ENCODE results near the gene LATS1.

The LATS1 gene

DNA sequence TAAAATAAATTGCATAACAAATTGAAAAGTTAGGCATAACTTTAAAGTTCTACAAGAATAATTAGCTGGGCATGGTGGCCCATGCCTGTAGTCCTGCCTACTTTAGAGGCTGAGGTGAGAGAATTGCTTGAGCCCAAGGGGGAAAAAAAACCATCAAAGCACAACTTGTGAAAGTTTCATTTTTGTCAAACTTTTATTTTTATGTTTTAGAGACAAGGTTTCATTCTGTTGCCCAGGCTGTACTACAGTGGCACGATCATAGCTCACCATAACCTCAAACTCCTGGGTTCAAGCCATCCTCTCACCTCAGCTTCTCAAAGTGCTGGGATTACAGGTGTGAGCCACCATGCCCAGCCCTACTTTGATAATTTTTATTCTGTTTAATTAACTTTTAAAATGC, 83.6 kb downstream of the LATS1 start:
- Histone ChIP-seq H3K14ac (ENCODE audit: low read length in 2 of 2) (no peak overlapping the region), H3K9ac (ENCODE audit: low read length) (no peak overlapping the region), H2AFZ (ENCODE audit: low read depth, low read length) (no peak overlapping the region), H3K4ac (ENCODE audit: low read depth in 1 of 2, low read length in 2 of 2) (no peak overlapping the region), H2BK15ac (ENCODE audit: low read depth, poor library complexity, severe bottlenecking) (no peak overlapping the region), H3K36me3 (ENCODE audit: control insufficient read depth in 1 of 2, insufficient read depth in 2 of 2, low read depth in 1 of 2, low read length in 2 of 2) (peaks cover 7 to 35% of the 10 kb centered on the region in 2 experiments), H3K4me3 (ENCODE audit: insufficient read depth in 1 of 2, low read depth in 1 of 2, low read length in 2 of 2) (no peak overlapping the region), H3K9me3 (ENCODE audit: control insufficient read depth, low read length) (no peaks in the 10 kb centered on the region), H3K18ac (ENCODE audit: low read depth in 1 of 2, low read length in 2 of 2) (no peak overlapping the region), H2AK5ac (ENCODE audit: low read length, severe bottlenecking) (no peak overlapping the region), H4K8ac (ENCODE audit: low read length) (no peak overlapping the region), H3K27me3 (ENCODE audit: control insufficient read depth in 1 of 2, insufficient read depth in 1 of 2, low read length in 2 of 2) (no peaks in the 10 kb centered on the region), H3K27ac (ENCODE audit: low read length, poor library complexity, severe bottlenecking) (no peak overlapping the region), H2BK12ac (ENCODE audit: low read length in 2 of 2) (no peak overlapping the region), H4K91ac (ENCODE audit: low read length) (no peak overlapping the region), H3K4me1 (ENCODE audit: control insufficient read depth, insufficient read depth, low read depth, low read length) (no peaks in the 10 kb centered on the region), H2BK5ac (ENCODE audit: low read depth, low read length, poor library complexity, severe bottlenecking) (no peak overlapping the region), H3K23ac (ENCODE audit: low read length in 2 of 2) (no peak overlapping the region), H3K4me2 (ENCODE audit: low read length, poor library complexity, severe bottlenecking) (no peak overlapping the region), H3K79me1 (replicated peaks; ENCODE audit: low read length, poor library complexity, severe bottlenecking) (peaks cover 16% of the 10 kb centered on the region), H2BK120ac (ENCODE audit: low read depth, low read length) (no peak overlapping the region)
- no peak for DNase-seq
- 100% methylated on average over 1 of the region's 1 CpG for WGBS

DNA sequence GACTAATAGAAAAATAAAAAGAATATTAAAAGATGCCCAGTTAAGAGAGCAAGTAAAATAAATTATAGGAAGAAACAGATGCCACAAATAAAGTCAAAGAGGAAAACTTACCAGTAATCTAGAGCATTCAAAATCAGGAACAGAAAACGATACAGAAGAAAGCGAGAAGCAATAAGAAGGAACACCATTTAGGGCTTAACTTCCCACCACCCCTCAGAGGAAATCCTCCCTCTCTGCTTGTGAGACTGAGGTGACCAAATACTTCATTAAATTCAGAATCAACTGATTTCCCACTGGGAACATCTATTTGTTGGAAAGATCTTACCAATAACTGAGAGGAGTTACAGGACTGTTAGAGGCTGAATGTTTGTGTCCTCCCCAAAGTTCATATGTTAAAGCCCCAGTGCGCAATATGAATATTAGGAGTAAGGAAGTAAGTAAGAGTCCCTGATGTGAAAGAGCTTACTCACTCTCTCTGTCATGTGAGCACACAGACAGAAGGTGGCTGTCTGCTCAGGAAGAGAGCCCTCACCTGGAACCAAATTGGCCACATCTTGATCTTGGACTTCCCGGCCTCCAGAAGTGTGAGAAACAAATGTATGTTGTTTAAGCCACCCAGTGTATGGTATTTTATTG, 88.9 kb downstream of the LATS1 start:
- no peak overlapping the region for H4K8ac ChIP-seq (ENCODE audit: low read length)
- WGBS = 98% methylated on average over 4 of the region's 4 CpGs

DNA sequence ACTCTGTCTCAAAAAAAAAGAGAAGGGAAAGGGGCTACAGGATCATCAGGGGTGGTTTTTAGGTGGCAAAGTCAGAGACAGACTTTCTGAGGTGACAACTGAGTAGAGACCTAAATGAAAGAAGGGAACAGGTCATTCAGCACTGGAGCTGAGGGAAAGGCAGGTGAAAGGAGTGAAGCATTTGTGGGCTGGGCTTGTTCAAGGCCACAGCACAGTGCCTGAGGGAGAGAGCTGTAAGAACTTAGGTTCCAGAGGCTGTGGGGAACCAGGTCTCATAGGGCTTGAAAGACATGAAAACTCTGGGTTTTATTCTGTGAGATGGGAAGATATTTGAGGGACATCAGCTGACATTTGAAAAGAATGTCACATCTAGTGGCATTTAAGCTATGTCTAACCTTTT, 90.2 kb downstream of the LATS1 start:
- Histone ChIP-seq H3K4me3 (ENCODE audit: insufficient read depth in 1 of 2, low read depth in 1 of 2, low read length in 2 of 2) (no peak overlapping the region), H3K27me3 (ENCODE audit: control insufficient read depth in 1 of 2, insufficient read depth in 1 of 2, low read length in 2 of 2) (no peaks in the 10 kb centered on the region), H3K4ac (ENCODE audit: low read depth in 1 of 2, low read length in 2 of 2) (no peak overlapping the region), H3K4me1 (ENCODE audit: control insufficient read depth, insufficient read depth, low read depth, low read length) (no peaks in the 10 kb centered on the region), H3K79me1 (replicated peaks; ENCODE audit: low read length, poor library complexity, severe bottlenecking) (peaks cover 7% of the 10 kb centered on the region), H2AFZ (ENCODE audit: low read depth, low read length) (no peak overlapping the region), H2BK12ac (ENCODE audit: low read length in 2 of 2) (no peak overlapping the region), H2BK120ac (ENCODE audit: low read depth, low read length) (no peak overlapping the region), H3K36me3 (ENCODE audit: control insufficient read depth in 1 of 2, insufficient read depth in 2 of 2, low read depth in 1 of 2, low read length in 2 of 2) (peaks cover 10 to 47% of the 10 kb centered on the region in 2 experiments), H3K14ac (ENCODE audit: low read length in 2 of 2) (no peak overlapping the region), H2AK5ac (ENCODE audit: low read length, severe bottlenecking) (no peak overlapping the region), H3K23ac (ENCODE audit: low read length in 2 of 2) (no peak overlapping the region), H3K27ac (ENCODE audit: low read length, poor library complexity, severe bottlenecking) (no peak overlapping the region), H3K9ac (ENCODE audit: low read length) (no peak overlapping the region), H2BK15ac (ENCODE audit: low read depth, poor library complexity, severe bottlenecking) (no peak overlapping the region), H3K4me2 (ENCODE audit: low read length, poor library complexity, severe bottlenecking) (no peak overlapping the region), H4K8ac (ENCODE audit: low read length) (no peak overlapping the region), H2BK5ac (ENCODE audit: low read depth, low read length, poor library complexity, severe bottlenecking) (no peak overlapping the region), H4K91ac (ENCODE audit: low read length) (no peak overlapping the region), H3K9me3 (ENCODE audit: control insufficient read depth, low read length) (no peaks in the 10 kb centered on the region), H3K18ac (ENCODE audit: low read depth in 1 of 2, low read length in 2 of 2) (no peak overlapping the region)
- no peak for DNase-seq

More for the DNA sequence above, 88.9 kb downstream of the LATS1 start:
- Histone ChIP-seq H3K36me3 (ENCODE audit: control insufficient read depth in 1 of 2, insufficient read depth in 2 of 2, low read depth in 1 of 2, low read length in 2 of 2) (peaks cover 10 to 36% of the 10 kb centered on the region in 2 experiments), H3K23ac (ENCODE audit: low read length in 2 of 2) (no peak overlapping the region), H3K4me2 (ENCODE audit: low read length, poor library complexity, severe bottlenecking) (no peak overlapping the region), H4K91ac (ENCODE audit: low read length) (no peak overlapping the region), H3K4me1 (ENCODE audit: control insufficient read depth, insufficient read depth, low read depth, low read length) (no peaks in the 10 kb centered on the region), H3K14ac (ENCODE audit: low read length in 2 of 2) (no peak overlapping the region), H3K9me3 (ENCODE audit: control insufficient read depth, low read length) (no peaks in the 10 kb centered on the region), H2BK15ac (ENCODE audit: low read depth, poor library complexity, severe bottlenecking) (no peak overlapping the region), H2AFZ (ENCODE audit: low read depth, low read length) (no peak overlapping the region), H2BK12ac (ENCODE audit: low read length in 2 of 2) (no peak overlapping the region), H3K79me1 (replicated peaks; ENCODE audit: low read length, poor library complexity, severe bottlenecking) (peaks cover 10% of the 10 kb centered on the region), H2BK120ac (ENCODE audit: low read depth, low read length) (no peak overlapping the region), H2AK5ac (ENCODE audit: low read length, severe bottlenecking) (no peak overlapping the region), H3K27ac (ENCODE audit: low read length, poor library complexity, severe bottlenecking) (no peak overlapping the region), H3K27me3 (ENCODE audit: control insufficient read depth in 1 of 2, insufficient read depth in 1 of 2, low read length in 2 of 2) (no peaks in the 10 kb centered on the region), H3K9ac (ENCODE audit: low read length) (no peak overlapping the region), H3K18ac (ENCODE audit: low read depth in 1 of 2, low read length in 2 of 2) (no peak overlapping the region), H2BK5ac (ENCODE audit: low read depth, low read length, poor library complexity, severe bottlenecking) (no peak overlapping the region), H3K4me3 (ENCODE audit: insufficient read depth in 1 of 2, low read depth in 1 of 2, low read length in 2 of 2) (no peak overlapping the region), H3K4ac (ENCODE audit: low read depth in 1 of 2, low read length in 2 of 2) (no peak overlapping the region)
- DNase-seq = no peak

DNA sequence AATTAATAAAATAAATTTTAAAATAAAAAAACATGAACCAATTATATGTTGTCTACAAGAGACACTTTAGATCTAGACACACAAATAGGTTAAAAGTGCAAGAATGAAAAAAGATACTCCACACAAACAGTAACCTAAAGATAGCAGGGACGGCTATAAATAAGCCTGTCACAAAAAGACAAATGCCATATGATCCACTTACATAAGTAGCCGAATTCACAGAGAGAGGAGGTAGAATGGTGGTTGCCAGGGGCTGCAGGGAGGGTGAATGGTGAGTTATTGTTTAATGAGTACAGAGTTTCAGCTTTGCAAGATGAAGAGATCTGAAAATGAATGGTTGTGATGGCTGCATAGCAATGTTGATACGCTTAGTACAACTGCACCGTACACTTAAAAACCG, 102.1 kb downstream of the LATS1 start:
- Histone ChIP-seq H3K79me1 (replicated peaks; ENCODE audit: low read length, poor library complexity, severe bottlenecking) (peaks cover 17% of the 10 kb centered on the region), H3K36me3 (ENCODE audit: control insufficient read depth in 1 of 2, insufficient read depth in 2 of 2, low read depth in 1 of 2, low read length in 2 of 2) (peaks cover 4 to 26% of the 10 kb centered on the region in 2 experiments), H3K4me2 (ENCODE audit: low read length, poor library complexity, severe bottlenecking) (no peak overlapping the region), H2BK12ac (ENCODE audit: low read length in 2 of 2) (no peak overlapping the region), H3K4ac (ENCODE audit: low read depth in 1 of 2, low read length in 2 of 2) (no peak overlapping the region), H3K27me3 (ENCODE audit: control insufficient read depth in 1 of 2, insufficient read depth in 1 of 2, low read length in 2 of 2) (no peaks in the 10 kb centered on the region), H3K18ac (ENCODE audit: low read depth in 1 of 2, low read length in 2 of 2) (no peak overlapping the region), H3K9me3 (ENCODE audit: control insufficient read depth, low read length) (no peaks in the 10 kb centered on the region), H3K9ac (ENCODE audit: low read length) (no peak overlapping the region), H3K14ac (ENCODE audit: low read length in 2 of 2) (no peak overlapping the region), H2BK5ac (ENCODE audit: low read depth, low read length, poor library complexity, severe bottlenecking) (no peak overlapping the region), H2BK120ac (ENCODE audit: low read depth, low read length) (no peak overlapping the region), H3K4me3 (ENCODE audit: insufficient read depth in 1 of 2, low read depth in 1 of 2, low read length in 2 of 2) (no peak overlapping the region), H2BK15ac (ENCODE audit: low read depth, poor library complexity, severe bottlenecking) (no peak overlapping the region), H3K23ac (ENCODE audit: low read length in 2 of 2) (no peak overlapping the region), H3K27ac (ENCODE audit: low read length, poor library complexity, severe bottlenecking) (no peak overlapping the region), H4K91ac (ENCODE audit: low read length) (no peak overlapping the region), H2AFZ (ENCODE audit: low read depth, low read length) (no peak overlapping the region), H4K8ac (ENCODE audit: low read length) (no peak overlapping the region), H3K4me1 (ENCODE audit: control insufficient read depth, insufficient read depth, low read depth, low read length) (no peaks in the 10 kb centered on the region), H2AK5ac (ENCODE audit: low read length, severe bottlenecking) (no peak overlapping the region)
- DNase-seq = no peak
- 88% methylated on average over 1 of the region's 5 CpGs for WGBS
